Measurements from ENCODE around the gene RNF38. TPM values are rescaled to one million over a fixed set of nuclear protein-coding genes. Genes with fewer than 3 reads are reported as not detected.
"Not testable (repeated sequence)": the region's sequence is repeated elsewhere in the genome, so short reads cannot be mapped to it uniquely, and the experiment has no call there.

RNF38 gene
- total RNA-seq, 2 donors from 2014 or later, result 27.8 to 99.6 TPM

DNA sequence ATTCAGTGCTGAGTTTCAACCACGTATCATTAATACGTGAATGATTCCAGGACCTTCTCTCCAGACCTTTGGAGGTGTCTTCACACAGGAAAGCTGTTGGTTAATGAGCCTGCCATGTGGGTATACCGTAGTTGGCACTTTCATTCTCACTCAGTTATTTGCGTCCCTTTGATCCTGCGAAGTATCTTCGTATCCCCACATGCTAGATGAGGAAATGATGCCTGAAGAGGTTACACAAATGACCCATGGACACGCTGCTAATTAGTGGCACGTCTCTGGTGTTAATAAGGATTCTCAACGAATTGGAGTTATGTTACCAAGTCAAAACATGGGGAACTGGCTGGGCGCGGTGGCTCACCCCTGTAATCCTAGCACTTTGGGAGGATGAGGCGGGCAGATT lies 76.1 kb downstream of the RNF38 start:
- no peaks in the 10 kb centered on the region for H3K9me3 ChIP-seq
- WGBS, result 95% methylated on average over 12 of the region's 12 CpGs
- no peak overlapping the region for H3K4me3 ChIP-seq
- TF ChIP-seq POLR2A (IDR thresholded peaks at IDR 0.05) (no peak), POLR2AphosphoS5 (IDR thresholded peaks at IDR 0.05) (no peak)
- TF ChIP-seq, protein P1, sequence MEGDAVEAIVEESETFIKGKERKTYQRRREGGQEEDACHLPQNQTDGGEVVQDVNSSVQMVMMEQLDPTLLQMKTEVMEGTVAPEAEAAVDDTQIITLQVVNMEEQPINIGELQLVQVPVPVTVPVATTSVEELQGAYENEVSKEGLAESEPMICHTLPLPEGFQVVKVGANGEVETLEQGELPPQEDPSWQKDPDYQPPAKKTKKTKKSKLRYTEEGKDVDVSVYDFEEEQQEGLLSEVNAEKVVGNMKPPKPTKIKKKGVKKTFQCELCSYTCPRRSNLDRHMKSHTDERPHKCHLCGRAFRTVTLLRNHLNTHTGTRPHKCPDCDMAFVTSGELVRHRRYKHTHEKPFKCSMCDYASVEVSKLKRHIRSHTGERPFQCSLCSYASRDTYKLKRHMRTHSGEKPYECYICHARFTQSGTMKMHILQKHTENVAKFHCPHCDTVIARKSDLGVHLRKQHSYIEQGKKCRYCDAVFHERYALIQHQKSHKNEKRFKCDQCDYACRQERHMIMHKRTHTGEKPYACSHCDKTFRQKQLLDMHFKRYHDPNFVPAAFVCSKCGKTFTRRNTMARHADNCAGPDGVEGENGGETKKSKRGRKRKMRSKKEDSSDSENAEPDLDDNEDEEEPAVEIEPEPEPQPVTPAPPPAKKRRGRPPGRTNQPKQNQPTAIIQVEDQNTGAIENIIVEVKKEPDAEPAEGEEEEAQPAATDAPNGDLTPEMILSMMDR (IDR thresholded peaks at IDR 0.05), result no peak
- no peak overlapping the region for H3K27ac ChIP-seq
- H3K36me3 ChIP-seq, result no peaks in the 10 kb centered on the region
- DNase-seq (ENCODE audit: low spot score), result no peak
- intact Hi-C loops (cut with DNase I), result no loop called here
- H3K4me1 ChIP-seq (replicated peaks), result no peaks in the 10 kb centered on the region
- no peaks in the 10 kb centered on the region for H3K27me3 ChIP-seq (replicated peaks; ENCODE audit: insufficient read depth)

DNA sequence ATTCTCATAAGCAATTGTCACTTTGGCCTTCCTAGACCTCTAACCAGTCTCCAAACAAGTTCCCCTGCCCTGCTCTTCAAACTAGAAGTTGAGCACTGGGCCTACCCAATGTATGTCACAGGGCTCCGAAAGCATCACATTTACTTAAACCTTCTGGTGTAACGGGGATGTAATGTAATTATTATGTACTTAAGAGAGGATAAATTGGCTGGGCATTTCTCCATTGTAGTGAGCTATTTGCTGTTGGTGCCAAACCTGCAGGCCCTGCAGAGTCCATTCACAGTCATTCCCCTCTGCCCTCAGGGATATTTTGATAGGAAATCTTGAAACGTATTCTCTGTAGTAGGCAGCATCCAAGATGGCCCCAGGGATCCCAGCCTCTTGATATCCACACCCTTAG lies 77.6 kb downstream of the RNF38 start:
- Histone ChIP-seq H3K9me3 (no peaks in the 10 kb centered on the region), H3K27ac (no peak overlapping the region), H3K4me3 (no peak overlapping the region), H3K36me3 (no peaks in the 10 kb centered on the region), H3K27me3 (replicated peaks; ENCODE audit: insufficient read depth) (no peaks in the 10 kb centered on the region), H3K4me1 (replicated peaks) (no peaks in the 10 kb centered on the region)
- TF ChIP-seq, protein P1 (IDR thresholded peaks at IDR 0.05), result no peak
- no peak for TF ChIP-seq POLR2AphosphoS5 (IDR thresholded peaks at IDR 0.05)
- no peak for TF ChIP-seq POLR2A (IDR thresholded peaks at IDR 0.05)
- intact Hi-C loops (cut with DNase I), result no loop called here
- WGBS, result 56% methylated on average over 3 of the region's 3 CpGs
- no peak for DNase-seq (ENCODE audit: low spot score)

DNA sequence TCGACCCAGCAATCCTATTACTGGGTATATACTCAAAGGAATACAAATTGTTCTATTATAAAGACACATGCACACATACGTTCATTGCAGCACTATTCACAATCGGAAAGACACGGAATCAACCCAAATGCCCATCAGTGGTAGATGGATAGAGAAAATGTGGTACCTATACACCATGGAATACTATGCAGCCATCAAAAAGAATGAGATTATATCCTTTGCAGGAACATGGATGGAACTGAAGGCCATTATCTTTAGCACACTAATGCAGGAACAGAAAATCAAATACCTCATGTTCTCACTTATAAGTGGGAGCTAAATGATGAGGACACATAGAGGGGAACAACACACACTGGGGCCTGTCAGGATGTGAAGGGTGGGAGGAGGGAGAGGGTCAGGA lies 78.2 kb downstream of the RNF38 start:
- 91% methylated on average over 4 of the region's 4 CpGs for WGBS
- DNase-seq (ENCODE audit: low spot score); H3K36me3 ChIP-seq; H3K27me3 ChIP-seq (replicated peaks; ENCODE audit: insufficient read depth); H3K9me3 ChIP-seq; H3K4me3 ChIP-seq; intact Hi-C loops (cut with DNase I); H3K4me1 ChIP-seq (replicated peaks); H3K27ac ChIP-seq: not testable (repeated sequence)

DNA sequence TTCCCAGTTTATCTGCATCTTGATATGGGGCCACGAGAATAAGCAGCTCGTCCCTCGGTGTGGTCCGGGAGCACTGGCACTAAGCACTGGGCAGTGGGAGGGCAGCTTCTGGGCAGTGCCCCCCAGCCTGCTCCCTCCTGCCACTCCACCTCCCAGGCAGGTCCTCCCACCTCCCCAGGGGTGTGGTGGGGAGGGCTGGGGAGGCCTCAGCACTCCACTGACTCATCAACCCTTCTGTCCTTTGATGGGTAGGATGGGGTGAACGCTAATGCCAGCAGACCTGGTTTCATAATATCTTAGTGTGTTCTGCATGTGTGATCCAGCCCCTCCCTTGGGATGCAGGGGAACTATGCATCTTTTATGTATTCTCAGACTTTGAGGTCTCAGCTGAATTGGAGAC lies 79.6 kb downstream of the RNF38 start:
- no peak for TF ChIP-seq POLR2AphosphoS5 (IDR thresholded peaks at IDR 0.05)
- TF ChIP-seq, protein P1 (IDR thresholded peaks at IDR 0.05), result no peak
- no peak for TF ChIP-seq POLR2A (IDR thresholded peaks at IDR 0.05)
- WGBS, result 67% methylated on average over 5 of the region's 5 CpGs
- Histone ChIP-seq H3K27ac (peak overlapping the region; percentile 60 to 70), H3K27me3 (replicated peaks; ENCODE audit: insufficient read depth) (no peaks in the 10 kb centered on the region), H3K9me3 (no peaks in the 10 kb centered on the region), H3K4me3 (no peak overlapping the region), H3K36me3 (no peaks in the 10 kb centered on the region), H3K4me1 (replicated peaks) (no peaks in the 10 kb centered on the region)
- DNase-seq (ENCODE audit: low spot score), result no peak
- intact Hi-C loops (cut with DNase I), result no loop called here

DNA sequence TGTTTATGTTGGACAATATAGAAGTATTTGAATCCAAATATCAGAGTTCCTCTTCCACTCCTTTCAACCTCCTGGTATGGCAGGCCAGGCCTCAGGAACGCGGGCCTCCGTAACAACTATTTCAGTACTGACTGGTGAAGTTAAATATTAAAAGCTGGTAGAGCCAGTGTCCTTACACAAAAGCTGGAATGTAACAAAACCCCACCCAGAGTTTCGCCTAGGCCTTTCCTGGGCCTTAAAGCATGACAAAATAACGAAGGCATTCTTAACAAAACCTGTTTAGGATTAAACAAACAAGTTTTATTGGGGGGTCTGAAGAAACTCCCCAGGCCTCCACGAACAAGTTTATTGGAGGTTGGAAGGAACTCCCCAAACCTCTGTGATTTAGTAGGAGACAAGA lies 80.3 kb downstream of the RNF38 start:
- Histone ChIP-seq H3K27ac (peak overlapping the region; percentile 60 to 70), H3K4me1 (replicated peaks) (no peaks in the 10 kb centered on the region), H3K36me3 (no peaks in the 10 kb centered on the region), H3K4me3 (no peak overlapping the region), H3K9me3 (no peaks in the 10 kb centered on the region), H3K27me3 (replicated peaks; ENCODE audit: insufficient read depth) (no peaks in the 10 kb centered on the region)
- intact Hi-C loops (cut with DNase I), result no loop called here
- DNase-seq (ENCODE audit: low spot score), result peak; percentile 55
- TF ChIP-seq POLR2A (IDR thresholded peaks at IDR 0.05) (no peak), POLR2AphosphoS5 (IDR thresholded peaks at IDR 0.05) (peak; percentile 43)
- TF ChIP-seq, protein P1 (IDR thresholded peaks at IDR 0.05), result no peak
- WGBS, result 53% methylated on average over 6 of the region's 6 CpGs

Measured in prostate gland (tissue), 2 donors.